Measurements from ENCODE around the gene STX5.
"Not testable (repeated sequence)": the region's sequence is repeated elsewhere in the genome, so short reads cannot be mapped to it uniquely, and the experiment has no call there.

The STX5 gene, protein sequence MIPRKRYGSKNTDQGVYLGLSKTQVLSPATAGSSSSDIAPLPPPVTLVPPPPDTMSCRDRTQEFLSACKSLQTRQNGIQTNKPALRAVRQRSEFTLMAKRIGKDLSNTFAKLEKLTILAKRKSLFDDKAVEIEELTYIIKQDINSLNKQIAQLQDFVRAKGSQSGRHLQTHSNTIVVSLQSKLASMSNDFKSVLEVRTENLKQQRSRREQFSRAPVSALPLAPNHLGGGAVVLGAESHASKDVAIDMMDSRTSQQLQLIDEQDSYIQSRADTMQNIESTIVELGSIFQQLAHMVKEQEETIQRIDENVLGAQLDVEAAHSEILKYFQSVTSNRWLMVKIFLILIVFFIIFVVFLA

DNA sequence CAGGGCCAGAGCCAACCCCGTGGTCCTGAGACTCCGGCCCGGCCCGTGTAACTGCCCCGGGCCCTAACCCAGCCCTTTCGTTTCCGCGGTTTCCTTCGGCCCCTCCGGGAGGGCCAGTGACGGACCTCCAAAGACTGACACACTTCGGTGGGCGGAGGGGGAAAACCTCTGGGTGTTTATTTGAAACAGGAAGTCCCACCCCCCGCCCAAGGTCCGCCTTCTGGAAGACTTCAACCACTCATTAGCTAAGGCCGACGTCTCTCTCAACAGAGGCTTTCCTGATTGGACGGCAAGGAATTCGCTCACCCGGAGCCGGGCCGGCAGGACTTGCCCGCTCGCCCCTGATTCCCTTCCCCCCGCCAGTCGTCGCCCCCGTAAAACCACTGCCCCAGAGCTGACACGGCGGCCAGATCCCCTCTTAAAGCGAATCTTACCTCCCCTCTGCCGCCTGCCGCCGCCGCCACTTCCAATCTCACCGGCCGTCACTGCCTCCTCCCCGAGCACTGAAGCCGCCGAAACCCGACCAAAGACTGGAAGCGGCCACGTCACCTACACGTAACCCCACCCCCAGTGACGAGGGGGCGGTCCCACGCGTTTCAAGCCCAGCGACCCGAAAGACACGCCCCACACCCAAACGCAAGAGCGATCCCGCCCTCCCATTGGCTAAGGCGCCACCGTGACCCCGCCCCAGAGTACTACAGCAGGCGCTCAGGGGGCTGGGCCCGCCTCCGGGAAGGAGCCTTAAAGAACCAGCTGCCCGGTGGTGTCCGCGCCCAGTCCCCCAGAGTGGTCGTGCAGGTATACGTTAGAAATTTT is at the start of gene STX5:
Gene STX5, minus strand, starts transcription at position 532 of the 816 bp plus-strand sequence. CDS start 808 bp downstream, outside the sequence.
- DNase-seq, result peak; percentile 96

DNA sequence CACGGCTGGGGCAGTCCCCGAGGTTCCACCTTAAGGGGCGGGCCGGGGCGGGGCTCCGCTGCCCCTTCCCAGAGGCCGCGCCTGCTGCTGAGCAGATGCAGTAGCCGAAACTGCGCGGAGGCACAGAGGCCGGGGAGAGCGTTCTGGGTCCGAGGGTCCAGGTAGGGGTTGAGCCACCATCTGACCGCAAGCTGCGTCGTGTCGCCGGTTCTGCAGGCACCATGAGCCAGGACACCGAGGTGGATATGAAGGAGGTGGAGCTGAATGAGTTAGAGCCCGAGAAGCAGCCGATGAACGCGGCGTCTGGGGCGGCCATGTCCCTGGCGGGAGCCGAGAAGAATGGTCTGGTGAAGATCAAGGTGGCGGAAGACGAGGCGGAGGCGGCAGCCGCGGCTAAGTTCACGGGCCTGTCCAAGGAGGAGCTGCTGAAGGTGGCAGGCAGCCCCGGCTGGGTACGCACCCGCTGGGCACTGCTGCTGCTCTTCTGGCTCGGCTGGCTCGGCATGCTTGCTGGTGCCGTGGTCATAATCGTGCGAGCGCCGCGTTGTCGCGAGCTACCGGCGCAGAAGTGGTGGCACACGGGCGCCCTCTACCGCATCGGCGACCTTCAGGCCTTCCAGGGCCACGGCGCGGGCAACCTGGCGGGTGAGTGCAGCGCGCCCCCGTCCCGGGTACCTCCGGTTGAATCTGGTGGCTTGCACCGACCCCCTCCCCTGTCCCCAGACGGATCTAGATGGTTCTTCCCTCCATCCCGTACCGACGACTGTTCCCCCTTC is 49.1 kb upstream of the STX5 start, which contains the start of gene SLC3A2:
Gene SLC3A2, plus strand, starts transcription at position 94 of the 776 bp plus-strand sequence. Its CDS starts 128 bp downstream, at position 222.
- peak; percentile 89 for DNase-seq

DNA sequence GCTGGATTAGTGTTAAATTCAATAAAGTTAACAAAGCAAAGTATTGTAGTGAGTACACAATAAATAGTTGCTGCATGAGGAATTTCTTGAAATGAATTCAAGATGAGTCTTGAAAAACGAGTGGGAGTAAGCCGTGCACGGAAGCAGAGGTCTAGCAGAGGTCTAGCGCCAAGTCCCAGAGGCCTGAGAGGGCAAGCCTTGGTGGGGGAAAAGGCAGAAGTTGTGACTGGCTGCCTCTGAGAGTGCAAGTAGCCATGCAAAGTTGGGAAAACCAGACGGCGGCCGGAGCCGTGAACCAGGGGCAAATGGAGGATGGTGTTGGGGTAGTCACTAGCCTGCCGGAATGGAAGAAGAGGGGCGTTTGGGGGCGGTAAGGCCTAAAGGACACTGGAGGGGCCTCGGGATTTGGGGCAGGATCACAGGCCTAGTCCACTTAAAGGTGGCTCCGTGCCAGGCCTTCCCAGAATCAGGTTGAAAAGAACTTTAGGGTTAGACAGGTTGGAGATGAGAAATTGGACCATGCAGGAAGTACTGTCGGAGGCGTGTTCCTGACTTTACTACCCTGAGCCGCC is 48.5 kb upstream of the STX5 start:
- DNase-seq, result peak; percentile 37

DNA sequence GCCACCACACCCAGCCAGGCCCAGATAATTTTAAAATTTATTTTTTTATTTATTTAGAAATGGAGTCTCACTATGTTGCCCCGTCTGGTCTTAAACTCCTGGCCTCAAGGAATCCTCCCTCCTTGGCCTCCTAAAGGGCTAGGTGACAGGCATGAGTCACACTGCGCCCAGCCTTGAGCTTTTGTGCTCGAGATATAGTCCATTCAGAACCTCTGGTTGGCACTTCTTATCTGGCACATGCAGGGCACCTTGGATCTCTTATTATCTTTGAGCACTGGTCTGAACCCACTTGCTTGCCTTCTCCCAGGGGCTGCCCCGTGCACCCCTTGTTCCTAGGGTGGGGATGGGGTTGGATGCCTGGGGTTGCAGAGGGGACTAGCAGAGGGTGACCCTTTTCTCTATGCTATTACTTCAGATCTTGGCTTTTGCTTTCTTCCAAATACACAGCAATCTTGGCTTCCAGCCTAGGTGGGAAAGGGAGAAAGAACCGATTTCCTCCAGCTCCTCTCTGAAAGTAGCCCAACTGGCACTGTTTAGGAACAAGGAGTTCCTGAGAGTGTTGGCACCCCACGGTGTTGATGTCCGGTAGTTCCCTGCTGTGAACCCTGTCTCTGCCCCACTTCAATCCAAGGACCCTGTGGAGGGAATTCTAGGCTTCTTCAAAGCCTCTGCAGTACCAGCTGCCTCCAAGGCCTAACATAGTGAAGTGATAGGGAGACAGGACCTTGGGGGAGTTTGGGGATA is 47.6 kb upstream of the STX5 start:
- no peak for DNase-seq

DNA sequence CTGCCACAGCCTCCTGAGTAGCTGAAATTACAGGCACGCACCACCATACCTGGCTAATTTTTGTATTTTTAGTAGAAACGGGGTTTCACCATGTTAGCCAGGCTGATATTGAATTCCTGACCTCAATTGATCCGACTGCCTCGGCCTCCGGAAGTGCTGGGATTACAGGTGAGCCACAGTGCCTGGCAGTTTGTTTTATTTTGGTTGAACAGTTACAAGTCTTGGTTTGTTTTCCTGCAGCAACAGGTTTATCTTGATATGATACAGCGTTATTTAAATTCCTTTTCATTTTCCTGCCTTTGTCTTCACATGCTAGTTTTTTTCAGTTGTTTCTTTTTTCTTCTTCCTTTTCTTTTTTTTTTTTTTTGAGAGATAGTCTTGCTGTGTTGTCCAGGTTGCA is 44.9 kb upstream of the STX5 start:
- no peak for DNase-seq

DNA sequence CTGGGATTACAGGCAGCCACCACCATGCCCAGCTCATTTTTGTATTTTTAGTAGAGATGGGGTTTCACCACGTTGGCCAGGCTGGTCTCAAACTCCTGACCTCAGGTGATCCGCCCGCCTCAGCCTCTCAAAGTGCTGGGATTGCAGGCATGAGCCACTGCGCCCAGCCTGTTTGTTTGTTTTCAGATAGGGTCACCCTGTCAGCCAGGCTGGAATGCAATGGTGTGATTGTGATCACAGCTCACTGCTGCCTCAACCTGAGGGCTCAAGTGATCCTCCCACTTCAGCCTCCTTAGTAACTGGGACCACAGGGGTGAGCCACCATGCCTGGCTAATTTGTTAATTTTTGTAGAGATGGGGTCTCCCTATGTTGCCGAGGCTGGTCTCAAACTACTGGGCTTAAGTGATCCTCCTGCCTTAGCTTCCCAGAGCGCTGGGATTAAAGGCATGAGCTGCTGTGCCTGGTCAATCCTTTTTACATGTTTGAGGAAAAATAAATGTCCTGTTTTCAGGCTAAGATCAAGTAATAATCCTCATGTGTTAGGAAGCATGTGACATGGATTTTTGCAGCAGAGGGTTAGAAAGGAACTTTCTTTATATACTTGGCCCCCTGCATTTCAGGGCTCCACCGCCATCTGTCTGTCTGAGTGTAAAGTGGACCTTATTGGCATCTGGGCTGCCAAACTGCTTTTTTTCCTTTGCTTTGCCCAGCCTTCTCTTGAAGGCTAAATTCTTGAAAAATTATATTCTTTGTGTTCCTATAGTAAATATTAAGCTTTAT is 44.0 kb upstream of the STX5 start:
- no peak for DNase-seq

DNA sequence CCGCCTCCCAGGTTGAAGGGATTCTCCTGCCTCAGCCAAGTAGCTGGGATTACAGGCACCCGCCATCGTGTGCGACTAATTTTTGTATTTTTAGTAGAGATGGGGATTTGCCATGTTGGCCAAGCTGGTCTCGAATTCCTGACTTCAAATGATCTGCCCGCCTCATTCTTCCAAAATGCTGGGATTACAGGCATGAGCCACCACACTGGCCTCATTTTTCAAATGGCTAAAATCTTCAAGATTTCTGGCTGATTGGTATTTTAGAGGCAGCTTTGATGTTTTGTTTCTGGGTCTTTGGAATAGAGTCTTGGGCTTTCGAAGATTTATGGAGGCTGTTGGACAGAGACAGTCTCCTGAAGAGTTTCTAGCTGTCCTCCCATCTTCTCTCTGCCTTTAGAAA is 43.0 kb upstream of the STX5 start:
- no peak for DNase-seq

DNA sequence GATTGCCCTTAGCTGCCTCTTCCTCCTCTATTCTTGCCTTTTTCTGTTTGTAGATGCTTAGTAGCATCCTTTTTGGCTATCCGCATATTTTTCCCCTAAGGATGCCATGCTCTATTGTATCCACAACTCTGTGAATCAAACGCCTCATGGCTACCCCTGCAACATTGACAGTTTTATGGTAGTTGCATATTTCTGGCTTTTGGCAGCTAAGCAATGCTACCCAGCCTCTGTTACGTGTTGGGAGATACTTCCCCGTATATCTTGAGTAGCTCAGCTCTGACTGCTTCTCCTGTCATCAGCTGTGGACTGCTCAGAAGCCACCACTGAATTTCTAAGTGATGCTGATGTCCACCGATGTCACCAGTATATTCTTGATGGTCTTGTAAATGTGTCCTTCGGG is 33.8 kb upstream of the STX5 start:
- DNase-seq, result no peak

DNA sequence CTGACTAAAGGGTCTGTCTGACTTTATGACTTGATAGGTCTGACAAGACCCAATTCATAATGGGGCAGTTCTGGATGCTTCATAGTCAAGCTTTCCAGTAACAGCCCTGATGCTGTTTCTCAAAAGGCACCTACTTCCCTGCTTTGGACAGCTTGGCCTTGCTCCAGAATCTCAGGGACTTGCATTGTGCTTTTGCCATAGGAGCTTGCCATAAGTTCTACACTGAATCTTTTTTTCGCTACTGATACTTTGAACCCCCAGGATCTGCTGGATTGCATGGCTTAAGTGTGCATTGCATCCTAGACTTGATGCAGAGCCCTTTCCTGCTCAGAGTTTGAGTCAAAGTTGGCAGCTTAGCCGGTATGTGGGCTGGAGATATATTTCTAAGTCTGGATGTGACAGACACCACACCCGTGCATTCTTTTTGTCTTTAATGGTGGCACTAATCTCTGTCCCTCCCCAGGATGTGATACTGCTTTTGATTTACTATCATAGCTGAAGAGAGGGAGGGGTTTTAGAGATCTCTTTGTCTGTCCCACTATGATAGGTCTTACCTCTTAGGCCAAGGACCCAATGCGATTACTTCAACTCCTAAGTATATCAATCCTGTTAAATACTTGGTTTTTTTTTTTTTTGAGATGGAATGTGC is 32.0 kb upstream of the STX5 start:
- no peak for DNase-seq

DNA sequence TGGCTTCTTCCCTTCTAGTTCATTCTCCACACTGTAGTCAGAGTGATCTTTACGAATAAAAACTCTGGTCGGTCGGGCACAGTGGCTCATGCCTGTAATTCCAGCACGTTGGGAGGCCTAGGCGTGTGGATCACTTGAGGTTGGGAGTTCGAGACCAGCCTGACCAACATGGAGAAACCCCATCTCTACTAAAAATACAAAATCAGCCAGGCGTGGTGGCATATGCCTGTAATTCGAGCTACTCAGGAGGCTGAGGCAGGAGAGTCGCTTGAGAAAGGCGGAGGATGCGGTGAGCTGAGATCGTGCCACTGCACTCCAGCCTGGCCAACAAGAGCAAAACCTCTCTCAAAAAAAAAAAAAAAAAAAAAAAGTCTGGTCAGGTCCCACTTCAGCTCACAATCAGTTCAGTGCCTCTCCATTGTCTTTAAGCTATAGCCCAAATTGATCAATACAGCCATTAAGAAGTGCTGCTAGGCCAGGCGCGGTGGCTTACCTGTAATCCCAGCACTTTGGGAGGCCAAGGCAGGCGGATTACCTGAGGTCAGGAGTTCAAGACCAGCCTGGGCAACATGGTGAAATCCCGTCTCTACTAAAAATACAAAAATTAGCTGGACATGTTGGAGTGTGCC is 29.8 kb upstream of the STX5 start:
- not testable (repeated sequence) for DNase-seq

DNA sequence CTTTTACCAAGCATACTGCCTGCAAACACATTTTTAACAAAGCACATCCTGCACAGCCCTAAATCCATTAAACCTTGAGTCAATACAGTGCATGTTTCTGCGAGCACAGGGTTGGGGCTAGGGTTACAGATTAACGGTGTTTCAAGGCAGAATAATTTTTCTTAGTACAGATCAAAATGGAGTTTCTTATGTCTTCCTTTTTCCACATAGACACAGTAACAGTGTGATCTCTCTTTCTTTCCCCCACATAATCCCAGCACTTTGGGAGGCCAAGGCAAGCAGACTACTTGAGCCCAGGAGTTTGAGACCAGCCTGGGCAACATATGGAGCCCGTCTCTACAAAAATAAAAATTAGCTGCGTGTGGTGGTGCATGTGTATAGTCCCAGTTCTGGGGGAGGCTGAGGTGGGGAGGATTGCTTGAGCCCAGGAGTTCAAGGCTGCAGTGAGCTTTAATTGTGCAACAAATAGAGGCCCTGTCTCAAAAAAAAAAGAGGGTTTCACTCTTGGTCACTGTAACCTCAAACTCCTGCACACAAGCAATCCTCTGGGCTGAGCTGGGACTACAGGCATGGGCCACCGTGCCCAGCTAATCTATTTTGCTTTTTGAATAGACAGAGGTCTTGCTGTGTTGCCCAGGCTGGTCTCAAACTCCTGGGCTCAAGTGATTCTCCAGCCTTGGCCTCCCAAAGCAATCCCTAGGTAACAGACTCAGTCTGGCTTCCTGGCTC is 29.1 kb upstream of the STX5 start:
- no peak for DNase-seq

DNA sequence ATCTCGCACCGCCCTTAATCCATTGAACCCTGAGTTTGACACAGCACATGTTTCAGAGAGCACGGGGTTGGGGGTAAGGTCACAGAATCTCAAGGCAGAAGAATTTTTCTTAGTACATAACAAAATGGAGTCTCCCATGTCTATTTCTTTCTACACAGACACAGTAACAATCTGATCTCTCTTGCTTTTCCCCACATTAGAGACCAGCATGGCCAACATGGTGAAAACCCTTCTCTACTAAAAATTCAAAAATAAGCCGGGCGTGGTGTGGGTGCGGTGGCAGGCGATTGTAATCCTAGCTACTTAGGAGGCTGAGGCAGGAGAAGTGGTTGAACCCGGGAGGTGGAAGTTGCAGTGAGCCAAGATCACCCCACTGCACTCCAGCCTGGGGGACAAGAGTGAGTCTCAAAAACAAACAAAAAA is 27.4 kb upstream of the STX5 start:
- not testable (repeated sequence) for DNase-seq

DNA sequence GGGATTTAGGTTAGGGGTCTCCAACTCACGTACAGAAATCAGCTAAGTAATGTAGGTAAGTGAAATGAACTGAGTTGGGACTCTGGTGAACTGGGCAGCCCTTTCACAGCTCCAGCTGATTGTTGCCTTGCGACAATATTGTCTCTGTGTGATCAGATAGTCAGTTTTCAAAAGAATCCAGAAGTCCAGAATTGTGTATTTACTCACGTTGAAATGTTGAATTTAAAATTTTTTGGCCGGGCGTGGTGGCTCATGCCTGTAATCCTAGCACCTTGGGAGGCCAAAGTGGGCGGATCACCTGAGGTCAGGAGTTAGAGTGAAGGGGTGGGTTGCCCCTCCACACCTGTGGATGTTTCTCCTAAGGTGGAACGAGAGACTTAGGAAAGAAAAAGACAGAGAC is 26.4 kb upstream of the STX5 start:
- no peak for DNase-seq

DNA sequence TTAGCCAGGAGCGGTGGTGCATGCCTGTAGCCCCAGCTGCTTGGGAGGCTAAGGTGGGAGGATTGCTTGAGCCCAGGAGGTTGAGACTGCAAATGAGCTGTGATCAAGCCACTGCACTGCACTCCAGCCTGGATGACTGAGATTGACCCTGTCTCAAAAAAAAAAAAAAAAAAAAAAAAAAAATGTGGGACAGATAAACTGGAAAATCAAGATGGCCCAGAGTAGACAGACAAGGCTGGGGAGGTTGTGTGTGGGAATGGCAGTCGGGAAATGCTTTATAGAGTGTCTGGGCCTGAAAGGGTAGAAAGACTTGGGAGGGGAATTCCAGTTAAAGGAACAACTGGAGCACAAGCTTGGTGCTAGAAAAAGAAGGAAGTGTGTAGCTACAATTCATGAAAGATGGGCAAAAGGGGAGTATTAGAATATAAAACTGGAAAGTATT is 25.7 kb upstream of the STX5 start:
- no peak for DNase-seq

DNA sequence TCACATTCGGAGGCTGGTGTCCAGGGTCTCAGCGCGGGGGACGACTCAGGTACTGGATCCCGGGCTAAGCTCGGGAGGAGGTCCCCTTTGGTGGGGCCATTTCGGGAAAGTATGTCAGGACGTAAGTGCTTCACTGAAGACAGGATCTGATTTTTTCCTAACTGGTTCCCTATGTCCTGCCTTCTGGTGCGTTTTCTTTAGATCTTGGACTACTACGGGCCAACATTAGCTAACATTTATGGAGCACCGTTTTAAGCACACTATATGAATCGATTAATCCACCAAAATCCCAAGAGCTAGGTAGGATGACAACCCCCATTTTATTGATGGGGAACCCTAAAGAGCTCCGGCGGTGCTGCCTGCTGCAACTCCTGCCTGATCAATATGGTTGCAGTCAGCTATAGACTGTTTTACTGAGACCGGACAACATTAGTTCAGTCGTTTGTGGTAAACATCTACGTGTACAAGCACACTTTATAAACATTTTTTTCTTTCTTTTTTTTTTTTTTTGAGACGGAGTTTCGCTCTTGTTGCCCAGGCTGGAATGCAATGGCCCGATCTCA is 24.6 kb upstream of the STX5 start:
- no peak for DNase-seq

DNA sequence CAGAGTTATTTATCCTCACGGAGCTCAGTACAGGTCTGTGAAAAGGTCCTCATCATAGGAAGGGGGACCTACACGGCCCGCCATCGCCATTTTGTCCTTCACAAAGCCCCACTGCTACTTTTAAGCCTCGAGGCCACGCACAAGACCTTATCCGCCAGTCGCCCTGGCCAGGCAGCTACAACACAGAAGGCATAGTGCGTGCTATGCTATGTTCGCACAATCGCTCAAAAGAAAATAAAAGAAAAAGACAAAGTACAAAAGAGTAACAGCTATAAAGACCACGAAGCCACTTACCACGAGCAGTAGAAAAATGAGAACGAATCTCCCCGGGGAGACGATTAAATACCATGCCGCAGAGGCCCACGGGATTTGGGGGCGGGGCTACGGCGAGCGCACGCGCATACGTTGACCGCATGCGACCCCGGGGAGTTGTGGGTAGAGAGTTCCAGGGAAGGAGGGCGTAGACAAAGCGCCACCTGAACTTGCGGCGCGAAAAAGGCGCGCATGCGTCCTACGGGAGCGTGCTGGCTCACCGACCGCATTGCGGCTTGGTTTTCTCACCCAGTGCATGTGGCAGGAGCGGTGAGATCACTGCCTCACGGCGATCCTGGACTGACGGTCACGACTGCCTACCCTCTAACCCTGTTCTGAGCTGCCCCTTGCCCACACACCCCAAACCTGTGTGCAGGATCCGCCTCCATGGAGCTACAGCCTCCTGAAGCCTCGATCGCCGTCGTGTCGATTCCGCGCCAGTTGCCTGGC is 23.9 kb upstream of the STX5 start:
- DNase-seq, result peak; percentile 97

DNA sequence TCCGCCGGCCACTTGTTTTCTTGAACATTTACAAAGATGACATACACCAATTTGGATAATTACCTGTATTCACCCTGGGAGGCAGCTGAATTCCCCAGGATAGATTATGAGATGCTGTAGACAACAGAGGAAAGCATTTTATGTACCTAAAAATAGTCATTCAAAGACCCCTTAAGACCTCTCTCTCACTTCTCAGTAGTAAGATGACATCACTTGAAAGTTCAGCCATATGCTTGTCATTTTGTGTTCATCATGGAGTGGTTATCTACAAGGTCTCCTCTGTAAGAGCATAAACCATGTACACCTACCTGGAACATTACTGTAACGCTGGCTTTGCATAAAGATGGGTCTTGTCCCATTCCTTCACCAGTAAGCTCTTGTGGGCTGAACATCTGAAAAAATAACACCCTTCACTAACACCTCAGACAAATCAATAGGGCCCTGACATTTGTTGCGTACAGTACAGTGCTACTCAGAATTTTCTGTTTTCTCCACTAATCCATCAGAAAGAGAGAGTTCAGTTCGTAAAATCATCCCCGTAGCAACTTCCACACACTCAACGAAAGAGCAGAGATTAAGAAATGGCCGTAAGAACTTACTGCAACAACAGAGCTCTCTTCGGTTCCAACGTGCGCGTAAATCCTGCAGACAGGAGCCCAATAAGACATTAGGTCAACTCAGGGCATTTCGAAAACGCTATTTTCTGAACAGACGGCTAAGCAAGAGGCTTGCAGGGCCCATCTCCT is 23.1 kb upstream of the STX5 start:
- DNase-seq, result no peak
